Loucy (cell line): Measurements from ENCODE around the gene MRPL50.

Experiments used
- EZH2phosphoT487 ChIP-seq: fragments of 200-600 bp; IDR thresholded peaks from 2 replicates; pipeline ENCODE4 v1.6.1; 2018; ENCODE audit warnings: antibody characterized with exemption, mild to moderate bottlenecking, moderate library complexity, borderline replicate concordance
- TF ChIP-seq, protein P1 (sequence below): fragments of 200-600 bp; sonication (generic); conservative IDR thresholded peaks from 2 replicates; pipeline ENCODE4 v1.5.1; 2014; ENCODE audit warnings: mild to moderate bottlenecking, antibody characterized with exemption, low read length

DNA sequence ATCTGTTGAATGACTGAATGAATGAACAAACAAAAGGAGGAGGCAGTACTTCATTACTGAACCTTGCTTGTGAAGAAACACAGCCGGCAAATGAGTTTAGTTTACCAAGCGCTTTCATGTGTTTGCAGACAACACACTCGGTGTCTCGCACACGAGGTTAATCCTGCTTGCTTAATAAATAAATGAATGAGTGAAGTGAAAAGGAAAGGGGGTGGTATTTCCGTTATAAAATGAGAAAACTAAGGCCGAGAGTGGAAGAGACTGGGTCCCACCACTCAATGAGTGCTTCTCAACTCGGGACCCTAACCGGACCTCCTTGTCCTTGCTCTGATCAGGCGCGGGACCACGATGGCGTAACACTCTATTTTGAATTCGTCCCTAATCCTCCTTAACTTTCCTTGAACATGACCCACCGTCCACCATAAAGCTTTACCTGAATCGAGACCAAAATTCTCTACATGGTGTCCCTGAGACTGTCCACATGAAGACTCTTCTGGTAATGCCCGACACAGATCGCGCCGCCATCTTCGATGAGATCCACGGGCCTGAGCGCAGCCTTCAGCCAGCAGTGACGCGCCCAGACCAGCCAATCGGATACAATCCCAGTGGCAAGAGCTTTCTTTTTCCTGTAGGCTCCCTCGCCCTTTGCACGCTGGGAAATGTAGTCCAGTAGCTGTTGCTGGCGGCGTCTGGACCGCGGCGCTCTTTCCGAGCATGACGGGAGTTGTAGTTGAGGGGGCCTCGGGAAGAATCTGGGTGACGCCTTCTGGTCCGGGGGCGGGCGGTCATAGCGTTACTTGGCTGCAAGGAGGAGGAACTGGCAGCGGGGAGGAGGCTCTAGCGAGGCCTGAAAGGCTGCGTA is at the start of gene MRPL50, which contains the start of gene ZNF189:
- TF ChIP-seq, protein P1, sequence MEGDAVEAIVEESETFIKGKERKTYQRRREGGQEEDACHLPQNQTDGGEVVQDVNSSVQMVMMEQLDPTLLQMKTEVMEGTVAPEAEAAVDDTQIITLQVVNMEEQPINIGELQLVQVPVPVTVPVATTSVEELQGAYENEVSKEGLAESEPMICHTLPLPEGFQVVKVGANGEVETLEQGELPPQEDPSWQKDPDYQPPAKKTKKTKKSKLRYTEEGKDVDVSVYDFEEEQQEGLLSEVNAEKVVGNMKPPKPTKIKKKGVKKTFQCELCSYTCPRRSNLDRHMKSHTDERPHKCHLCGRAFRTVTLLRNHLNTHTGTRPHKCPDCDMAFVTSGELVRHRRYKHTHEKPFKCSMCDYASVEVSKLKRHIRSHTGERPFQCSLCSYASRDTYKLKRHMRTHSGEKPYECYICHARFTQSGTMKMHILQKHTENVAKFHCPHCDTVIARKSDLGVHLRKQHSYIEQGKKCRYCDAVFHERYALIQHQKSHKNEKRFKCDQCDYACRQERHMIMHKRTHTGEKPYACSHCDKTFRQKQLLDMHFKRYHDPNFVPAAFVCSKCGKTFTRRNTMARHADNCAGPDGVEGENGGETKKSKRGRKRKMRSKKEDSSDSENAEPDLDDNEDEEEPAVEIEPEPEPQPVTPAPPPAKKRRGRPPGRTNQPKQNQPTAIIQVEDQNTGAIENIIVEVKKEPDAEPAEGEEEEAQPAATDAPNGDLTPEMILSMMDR, result no peak
- no peak for TF ChIP-seq EZH2phosphoT487
